HG03432 (cell line): ENCODE results near the gene DHRS4L2.

Experiments
- ATAC-seq: cut with Tn5 transposase; IDR thresholded peaks from one replicate; pipeline ENCODE4 v1.9.1; 2021; ENCODE audit warnings: mild to moderate bottlenecking, moderate library complexity; ENCODE audit not compliant: unreplicated experiment

The DHRS4L2 gene

GRCh38 chr14:24051789-24052655 lies 63.3 kb downstream of the DHRS4L2 start, which contains the start of gene CARMIL3:
TSS of gene CARMIL3 (plus strand) at chr14:24052009. CDS start at chr14:24052154, 145 bp downstream.
- ATAC-seq = peak; percentile 80

- no peak for ATAC-seq
These were observed 64.2 kb downstream of the DHRS4L2 start for GRCh38 chr14:24052656-24053547.

GRCh38 chr14:24053548-24054323 lies 65.0 kb downstream of the DHRS4L2 start:
- ATAC-seq = no peak

GRCh38 chr14:24054324-24054641 lies 65.6 kb downstream of the DHRS4L2 start:
- no peak for ATAC-seq

GRCh38 chr14:24054646-24055045 lies 65.9 kb downstream of the DHRS4L2 start:
- ATAC-seq = no peak
